ENCODE results near the gene SLC25A27. TPM values are rescaled to one million over a fixed set of nuclear protein-coding genes. Genes with fewer than 3 reads are reported as not detected.

The SLC25A27 gene
- polyA plus RNA-seq, 1 donor from 2014 or later = 2.3 TPM

Other genes with a start within 250 kb of the SLC25A27 start
- 33.2 TPM for gene RCAN2, start 161.5 kb upstream of the SLC25A27 start, polyA plus RNA-seq (ENCODE audit: insufficient read depth, low read depth, low replicate concordance)
- 0.48 TPM for gene CYP39A1, start 157 bp upstream of the SLC25A27 start, polyA plus RNA-seq (ENCODE audit: insufficient read depth, low read depth, low replicate concordance)
- gene TDRD6, start 34.9 kb downstream of the SLC25A27 start, polyA plus RNA-seq (ENCODE audit: insufficient read depth, low read depth, low replicate concordance) = not detected
- gene PLA2G7, start 82.4 kb downstream of the SLC25A27 start, polyA plus RNA-seq (ENCODE audit: insufficient read depth, low read depth, low replicate concordance) = 0.61 TPM
- gene ANKRD66, start 94.0 kb downstream of the SLC25A27 start, polyA plus RNA-seq (ENCODE audit: insufficient read depth, low read depth, low replicate concordance) = not detected
- not detected for gene MEP1A, start 140.4 kb downstream of the SLC25A27 start, polyA plus RNA-seq (ENCODE audit: insufficient read depth, low read depth, low replicate concordance)

All from brain (organoid and tissue), 1 donor.